Activated CD8-positive, alpha-beta T cell treated with anti-CD3 and anti-CD28 coated beads for 36 hours (primary cell): ENCODE measurements around the gene C1orf21. TPM values are rescaled to one million over a fixed set of nuclear protein-coding genes. Genes with fewer than 3 reads are reported as not detected.

Experiments used
- ATAC-seq: fragments of 200-7000 bp; cut with Tn5 transposase; one replicate; pipeline ENCODE4 v1.10.0; 2021; ENCODE audit warnings: mild to moderate bottlenecking, moderate library complexity
- CTCF ChIA-PET: fragments of 350-600 bp; sonication (Branson Sonifier 250); formaldehyde crosslinking; loops from one replicate; lab custom pipeline; 2021; ENCODE audit warnings: antibody characterized with exemption; lab: Charles Lee
- POLR2A ChIA-PET: fragments of 350-600 bp; sonication (Branson Sonifier 250); formaldehyde crosslinking; loops from one replicate; lab custom pipeline; 2021; ENCODE audit warnings: antibody characterized with exemption; lab: Charles Lee
- DNase-seq: peaks from one replicate; pipeline ENCODE4 v3.0.0-alpha.2; 2020
- H3K27ac Mint-ChIP-seq: one replicate; pipeline ENCODE4 v1.8.0; 2021; ENCODE audit warnings: mild to moderate bottlenecking, mixed read lengths
- H3K27me3 Mint-ChIP-seq: one replicate; pipeline ENCODE4 v1.8.0; 2021; ENCODE audit warnings: mixed read lengths
- H3K36me3 Mint-ChIP-seq: one replicate; pipeline ENCODE4 v1.8.0; 2021; ENCODE audit warnings: low read depth, mixed read lengths
- H3K4me1 Mint-ChIP-seq: one replicate; pipeline ENCODE4 v1.8.0; 2021; ENCODE audit warnings: low read depth, mixed read lengths
- H3K4me3 Mint-ChIP-seq: one replicate; pipeline ENCODE4 v1.8.0; 2021; ENCODE audit warnings: mild to moderate bottlenecking, moderate library complexity, mixed read lengths
- H3K9me3 Mint-ChIP-seq: one replicate; pipeline ENCODE4 v1.8.0; 2021; ENCODE audit warnings: mixed read lengths
- CTCF ChIP-seq: fragments of 200-600 bp; IDR thresholded peaks from one replicate; pipeline ENCODE4 v1.8.0; 2022; ENCODE audit warnings: antibody characterized with exemption, mild to moderate bottlenecking
- intact Hi-C: fragments of 100-400 bp; cut with micrococcal nuclease; formaldehyde crosslinking; loops from one replicate; pipeline ENCODE4 v1.10.0; 2022
- total RNA-seq, 2 experiments: library from RNA; stranded (reverse); gene quantifications; one replicate each; pipeline ENCODE4 v1.2.3, GENCODE V29; 2021

The C1orf21 gene
- total RNA-seq, 2 experiments from 2014 or later = 3.8 to 4.6 TPM

- CTCF ChIA-PET = no interaction called here
- no peak for ATAC-seq
- Mint-ChIP-seq H3K36me3 (no peaks in the 10 kb centered on the region), H3K4me3 (no peak overlapping the region), H3K27ac (no peak overlapping the region), H3K27me3 (peaks cover 6% of the 10 kb centered on the region), H3K4me1 (no peaks in the 10 kb centered on the region), H3K9me3 (no peaks in the 10 kb centered on the region)
- POLR2A ChIA-PET = no interaction called here
- no peak for TF ChIP-seq CTCF
- DNase-seq = no peak
- intact Hi-C loops = no loop called here
These were observed 140.6 kb downstream of the C1orf21 start for GRCh38 chr1:184527402-184527801.

- no peak overlapping the region for H3K4me3 Mint-ChIP-seq
These were observed 143.4 kb downstream of the C1orf21 start for GRCh38 chr1:184530226-184530625.

GRCh38 chr1:184531296-184531695 is 144.5 kb downstream of the C1orf21 start:
- H3K36me3 Mint-ChIP-seq = no peaks in the 10 kb centered on the region
- TF ChIP-seq CTCF = no peak
- CTCF ChIA-PET = interaction anchor here (1.0 kb wide), 2 partner anchors 11 to 22 kb away, joined by 3 read pairs; no protein-coding TSS in a partner anchor
- intact Hi-C loops = no loop called here
- H3K4me3 Mint-ChIP-seq = no peak overlapping the region
- ATAC-seq = no peak
- H3K27ac Mint-ChIP-seq = no peak overlapping the region
- H3K4me1 Mint-ChIP-seq = no peaks in the 10 kb centered on the region
- H3K9me3 Mint-ChIP-seq = no peaks in the 10 kb centered on the region
- H3K27me3 Mint-ChIP-seq = peaks cover 4% of the 10 kb centered on the region
- POLR2A ChIA-PET = no interaction called here
- no peak for DNase-seq

More at GRCh38 chr1:184530226-184530625, 143.4 kb downstream of the C1orf21 start:
- Mint-ChIP-seq H3K4me1 (no peaks in the 10 kb centered on the region), H3K27me3 (peaks cover 5% of the 10 kb centered on the region), H3K27ac (no peak overlapping the region), H3K36me3 (no peaks in the 10 kb centered on the region), H3K9me3 (no peaks in the 10 kb centered on the region)
- POLR2A ChIA-PET = no interaction called here
- intact Hi-C loops = no loop called here
- DNase-seq = no peak
- CTCF ChIA-PET = interaction anchor here (1.0 kb wide), 2 partner anchors 10 to 21 kb away, joined by 3 read pairs; no protein-coding TSS in a partner anchor
- no peak for ATAC-seq
- TF ChIP-seq CTCF = no peak

- no peak for TF ChIP-seq CTCF
- intact Hi-C loops = no loop called here
- ChIA-PET POLR2A (no interaction called here), CTCF (no interaction called here)
- Mint-ChIP-seq H3K9me3 (peaks cover 2% of the 10 kb centered on the region), H3K27me3 (peaks cover 4% of the 10 kb centered on the region), H3K4me3 (no peak overlapping the region), H3K4me1 (no peaks in the 10 kb centered on the region), H3K36me3 (no peaks in the 10 kb centered on the region), H3K27ac (no peak overlapping the region)
- DNase-seq (no peak), ATAC-seq (no peak)
These were observed 145.4 kb downstream of the C1orf21 start for GRCh38 chr1:184532199-184532598.

- H3K27ac Mint-ChIP-seq = no peak overlapping the region
- ATAC-seq (no peak), DNase-seq (no peak)
- H3K4me3 Mint-ChIP-seq = no peak overlapping the region
- no peak for TF ChIP-seq CTCF
- ChIA-PET POLR2A (no interaction called here), CTCF (no interaction called here)
- peaks cover 4% of the 10 kb centered on the region for H3K27me3 Mint-ChIP-seq
- H3K4me1 Mint-ChIP-seq = no peaks in the 10 kb centered on the region
- H3K9me3 Mint-ChIP-seq = peaks cover 2% of the 10 kb centered on the region
- H3K36me3 Mint-ChIP-seq = no peaks in the 10 kb centered on the region
- intact Hi-C loops = no loop called here
These were observed 146.2 kb downstream of the C1orf21 start for GRCh38 chr1:184533049-184533448.
